Measurements from ENCODE around the gene STARD9. TPM values are rescaled to one million over a fixed set of nuclear protein-coding genes. Genes with fewer than 3 reads are reported as not detected.

Gene STARD9
- polyA plus RNA-seq, 1 of the 3 experiments (the other 2 are of a cell fraction) = 2.1 TPM

GRCh38 chr15:42533246-42533645, 42.2 kb upstream of the STARD9 start:
- Histone ChIP-seq H4K20me1 (ENCODE audit: insufficient read depth) (no peaks in the 10 kb centered on the region), H2AFZ (ENCODE audit: low read depth) (no peak overlapping the region), H3K27me3 (ENCODE audit: insufficient read depth) (no peaks in the 10 kb centered on the region), H3F3A (replicated peaks; ENCODE audit: insufficient read depth) (peaks cover 4% of the 10 kb centered on the region), H3K4me3 (ENCODE audit: low read depth in 2 of 2, low read length in 1 of 2) (no peak overlapping the region), H3K9me3 (no peaks in the 10 kb centered on the region), H3K4me1 (ENCODE audit: control insufficient read depth in 1 of 2, insufficient read depth in 2 of 2, low read depth in 1 of 2, low read length in 1 of 2) (no peaks in the 10 kb centered on the region), H3K79me2 (ENCODE audit: insufficient read depth) (no peaks in the 10 kb centered on the region), H3K4me2 (no peak overlapping the region), H3K27ac (ENCODE audit: low read depth in 2 of 2, low read length in 1 of 2) (no peak overlapping the region), H3K9me2 (no peaks in the 10 kb centered on the region), H3K36me3 (replicated peaks in 1 of 2; ENCODE audit: control insufficient read depth in 1 of 2, insufficient read depth in 2 of 2, low read length in 1 of 2) (peaks cover 34 to 48% of the 10 kb centered on the region in 2 experiments), H3K9ac (no peak overlapping the region)
- WGBS (ENCODE audit: low lambda C conversion rate) = 97% methylated on average over 1 of the region's 1 CpG
- ChIA-PET CTCF (no interaction called here), POLR2A (no interaction called here)
- DNase-seq = no peak
- TF ChIP-seq SIN3A (IDR thresholded peaks at IDR 0.05; ENCODE audit: borderline replicate concordance, low read depth, low read length) (no peak), EZH2phosphoT487 (IDR thresholded peaks at IDR 0.05; ENCODE audit: borderline replicate concordance, low read depth) (no peak), ELF1 (IDR thresholded peaks at IDR 0.05) (no peak), EP300 (IDR thresholded peaks at IDR 0.05; ENCODE audit: borderline replicate concordance in 1 of 2, low read depth in 1 of 2, low read length in 1 of 2) (no peak), REST (IDR thresholded peaks at IDR 0.05; ENCODE audit: low read depth, low read length) (no peak), TEAD4 (IDR thresholded peaks at IDR 0.05; ENCODE audit: borderline replicate concordance, insufficient read depth) (no peak), FOXM1 (IDR thresholded peaks at IDR 0.05; ENCODE audit: low read depth) (no peak), TCF12 (IDR thresholded peaks at IDR 0.05) (no peak), NRF1 (IDR thresholded peaks at IDR 0.05; ENCODE audit: low read depth, low read length) (no peak), GATA2 (CRISPR knock-in tag; IDR thresholded peaks at IDR 0.05) (no peak), FOXJ3 (CRISPR knock-in tag; IDR thresholded peaks at IDR 0.05) (no peak), SMC3 (IDR thresholded peaks at IDR 0.05; ENCODE audit: low read depth, low read length) (no peak), GABPA (IDR thresholded peaks at IDR 0.05; ENCODE audit: low read depth) (no peak), MAX (IDR thresholded peaks at IDR 0.05; ENCODE audit: low read depth) (no peak), POLR2AphosphoS5 (IDR thresholded peaks at IDR 0.05; ENCODE audit: low read depth, low read length) (no peak), MEF2A (IDR thresholded peaks at IDR 0.05; ENCODE audit: borderline replicate concordance, low read depth) (no peak)
